HepG2 (cell line): ENCODE measurements around the gene ETF1. TPM values are rescaled to one million over a fixed set of nuclear protein-coding genes. Genes with fewer than 3 reads are reported as not detected.

Experiments used
- ATAC-seq: fragments of 200-7000 bp; cut with Tn5 transposase; 3 replicates; pipeline ENCODE4 v1.9.1; 2020; ENCODE audit warnings: mild to moderate bottlenecking, moderate library complexity
- BruUV-seq: library from RNA; stranded (reverse); fragments of 400-500 nt; replicated peaks from 2 replicates; lab custom pipeline; 2021; lab: Mats Ljungman, UMichigan
- CTCF ChIA-PET: fragments of 300-600 bp; formaldehyde crosslinking; extraction: SDS; loops from one replicate; lab custom pipeline; 2021; ENCODE audit warnings: low total read pairs, inconsistent platforms, low intra/inter-chr PET ratio; lab: Yijun Ruan, JAX
- POLR2A ChIA-PET: fragments of 350-600 bp; sonication (Branson Sonifier 250); formaldehyde crosslinking; loops from one replicate; lab custom pipeline; 2020; ENCODE audit warnings: antibody characterized with exemption, inconsistent platforms; lab: Yijun Ruan, JAX
- DNase-seq: peaks from one replicate; pipeline ENCODE4 v3.0.0-alpha.2; 2015; ENCODE audit warnings: low spot score
- FAIRE-seq: peaks from 3 replicates; lab custom pipeline; 2011; peaks lifted over from hg19 to GRCh38; lab: Jason Lieb, UNC
- H2AFZ ChIP-seq: one replicate; pipeline ENCODE4 v1.6.1; 2011; ENCODE audit warnings: low read length, inconsistent platforms
- H3K27ac ChIP-seq: fragments of 300-600 bp; 3 replicates; pipeline ENCODE4 v1.8.0; 2011; ENCODE audit warnings: mixed run types, mild to moderate bottlenecking, mixed read lengths, low read length, inconsistent platforms; ENCODE audit not compliant: insufficient read depth; ENCODE audit errors: extremely low read length
- H3K27me3 ChIP-seq, 2 experiments: fragments of 200-600 bp in 1 of 2; 2 replicates in 1 of 2; 3 replicates in 1 of 2; pipeline versions ENCODE4 v1.6.0 to v1.8.0; 2011; ENCODE audit warnings: low read length in 2 of 2, mild to moderate bottlenecking in 2 of 2, moderate library complexity in 2 of 2, inconsistent platforms in 1 of 2; ENCODE audit not compliant: insufficient read depth in 2 of 2, control insufficient read depth in 1 of 2
- H3K36me3 ChIP-seq, 2 experiments: fragments of 200-600 bp in 1 of 2; replicated peaks in 1 of 2; 2 replicates in 1 of 2; 3 replicates in 1 of 2; pipeline versions ENCODE4 v1.5.1 to v1.8.0; 2011; ENCODE audit warnings: low read length in 2 of 2, inconsistent platforms in 1 of 2; ENCODE audit not compliant: insufficient read depth in 2 of 2, control insufficient read depth in 1 of 2
- H3K4me1 ChIP-seq: 2 replicates; pipeline ENCODE4 v1.5.1; 2012; ENCODE audit warnings: low read length, inconsistent platforms; ENCODE audit not compliant: insufficient read depth
- H3K4me2 ChIP-seq: 2 replicates; pipeline ENCODE4 v1.6.0; 2011; ENCODE audit warnings: low read depth, low read length, inconsistent platforms
- H3K4me3 ChIP-seq, 3 experiments: fragments of 200-600 bp in 1 of 3; sonication (generic), shearing (Covaris generic) in 1 of 3; replicated peaks in 1 of 3; 2 replicates each; pipeline ENCODE4 v1.5.1; 2011 to 2016; ENCODE audit warnings: low read length in 3 of 3, inconsistent platforms in 2 of 3, low read depth in 2 of 3, mild to moderate bottlenecking in 2 of 3, control low read depth in 1 of 3, mixed read lengths in 1 of 3; ENCODE audit not compliant: insufficient read depth in 1 of 3
- H3K79me2 ChIP-seq: one replicate; pipeline ENCODE4 v1.6.1; 2011; ENCODE audit warnings: low read length, inconsistent platforms; ENCODE audit not compliant: insufficient read depth
- H3K9ac ChIP-seq: 2 replicates; pipeline ENCODE4 v1.6.0; 2011; ENCODE audit warnings: mild to moderate bottlenecking, low read depth, low read length, inconsistent platforms; ENCODE audit not compliant: insufficient read depth
- H3K9me3 ChIP-seq: 2 replicates; pipeline ENCODE4 v1.5.1; 2012; ENCODE audit warnings: mild to moderate bottlenecking, low read length
- H4K20me1 ChIP-seq: 2 replicates; pipeline ENCODE4 v1.6.0; 2011; ENCODE audit warnings: inconsistent platforms, mild to moderate bottlenecking, low read length, moderate library complexity; ENCODE audit not compliant: insufficient read depth
- CREB1 ChIP-seq, 2 experiments: fragments of 450-650 bp in 1 of 2; IDR thresholded peaks; 2 replicates each; pipeline ENCODE4 v1.6.1; 2016 to 2017; ENCODE audit warnings: control low read depth in 1 of 2, mild to moderate bottlenecking in 1 of 2, missing compliant biosample characterization in 1 of 2, missing genetic modification characterization in 1 of 2
- EHMT2 ChIP-seq: fragments of 200-600 bp; sonication (generic); IDR thresholded peaks from 2 replicates; pipeline ENCODE4 v1.7.0; 2017; ENCODE audit warnings: antibody characterized with exemption, low read depth, low read length, borderline replicate concordance
- EP300 ChIP-seq, 3 experiments: sonication (generic) in 1 of 3; formaldehyde crosslinking in 1 of 3; IDR thresholded peaks; 2 replicates each; pipeline versions ENCODE4 v1.5.1 to v1.6.1; 2011 to 2020; ENCODE audit warnings: low read depth in 2 of 3, low read length in 2 of 3, borderline replicate concordance in 1 of 3, improper control_type of control experiment in 1 of 3, mild to moderate bottlenecking in 1 of 3, missing genetic modification reagents in 1 of 3, moderate library complexity in 1 of 3
- FOXM1 ChIP-seq: sonication (generic); formaldehyde crosslinking; IDR thresholded peaks from 2 replicates; pipeline ENCODE4 v1.5.0; 2020; ENCODE audit warnings: missing genetic modification reagents
- HMGXB3 ChIP-seq: sonication (generic); formaldehyde crosslinking; IDR thresholded peaks from 2 replicates; pipeline ENCODE4 v1.4.0; 2020; ENCODE audit warnings: missing genetic modification reagents, borderline replicate concordance
- KMT2A ChIP-seq: sonication (generic); formaldehyde crosslinking; IDR thresholded peaks from 2 replicates; pipeline ENCODE4 v1.4.0; 2020; ENCODE audit warnings: missing genetic modification reagents
- NFYB ChIP-seq: sonication (generic); formaldehyde crosslinking; IDR thresholded peaks from 2 replicates; pipeline ENCODE4 v1.4.0; 2020; ENCODE audit warnings: missing genetic modification reagents
- RFXANK ChIP-seq: IDR thresholded peaks from 2 replicates; pipeline ENCODE4 v1.6.1; 2016
- RNF2 ChIP-seq: fragments of 450-650 bp; conservative IDR thresholded peaks from 2 replicates; pipeline ENCODE4 v1.6.1; 2016; ENCODE audit warnings: low read depth
- TEAD3 ChIP-seq: optimal IDR thresholded peaks from 2 replicates; pipeline ENCODE3; 2016; ENCODE audit warnings: borderline replicate concordance
- ZEB1 ChIP-seq: IDR thresholded peaks from 2 replicates; pipeline ENCODE4 v1.6.1; 2012; ENCODE audit warnings: mild to moderate bottlenecking, low read depth, inconsistent platforms; ENCODE audit not compliant: insufficient replicate concordance
- ZKSCAN1 ChIP-seq: fragments of 150-350 bp; IDR thresholded peaks from 2 replicates; pipeline ENCODE4 v1.6.1; 2014; ENCODE audit warnings: low read length
- ZNF670 ChIP-seq: sonication (generic); formaldehyde crosslinking; IDR thresholded peaks from 2 replicates; pipeline ENCODE4 v1.8.0; 2022; ENCODE audit warnings: mild to moderate bottlenecking, missing genetic modification reagents, borderline replicate concordance
- ZNF788 ChIP-seq: sonication (generic); formaldehyde crosslinking; IDR thresholded peaks from 2 replicates; pipeline ENCODE4 v1.5.0; 2020; ENCODE audit warnings: mild to moderate bottlenecking, missing genetic modification reagents, borderline replicate concordance
- WGBS: methylation state at CpG from one replicate; pipeline ENCODE4 v1.1.6; 2017; ENCODE audit warnings: low lambda C conversion rate; 5-methylcytosine and 5-hydroxymethylcytosine counted together
- in situ Hi-C: cut with HindIII; loops from 2 replicates; pipeline ENCODE4 v1.10.0; 2017; ENCODE audit warnings: low pct_unique_long_range_greater_than_20kb; ENCODE audit not compliant: extremely low pct_ligation_motif_present
- intact Hi-C: fragments of 100-400 bp; cut with micrococcal nuclease; formaldehyde crosslinking; loops from one replicate; pipeline ENCODE4 v1.10.0; 2022; ENCODE audit not compliant: unreplicated experiment
- polyA plus RNA-seq, 8 experiments: library from polyadenylated mRNA; depleted of rRNA in 3 of 8; stranded (reverse) in 7 of 8; unstranded in 1 of 8; fragments of >200 nt; fragmentation: Illumina TruSeq in 4 of 8; extraction: Trizol in 4 of 8; gene quantifications; 2 replicates each; pipeline versions ENCODE4 v1.2.1 to v1.2.3, GENCODE V29; 2011 to 2016; ENCODE audit warnings: low read depth in 4 of 8, missing spikeins in 1 of 8, mixed read lengths in 1 of 8; ENCODE audit not compliant: insufficient read depth in 1 of 8
- total RNA-seq, 5 experiments: library from RNA; depleted of rRNA; stranded (reverse); fragments of >200 nt; fragmentation: Illumina TruSeq; extraction: Trizol; gene quantifications; 2 replicates each; pipeline ENCODE4 v1.2.3, GENCODE V29; 2016; ENCODE audit warnings: low read depth in 1 of 5
- TF ChIP-seq, protein P1 (sequence below): sonication (generic); formaldehyde crosslinking; IDR thresholded peaks from 2 replicates; pipeline ENCODE4 v1.4.0; 2020; ENCODE audit warnings: mild to moderate bottlenecking, missing genetic modification reagents
- TF ChIP-seq, protein P2 (sequence below): sonication (generic); formaldehyde crosslinking; IDR thresholded peaks from 2 replicates; pipeline ENCODE4 v1.5.0; 2020; ENCODE audit warnings: missing genetic modification reagents

ETF1 gene
- total and polyA plus RNA-seq, 2 of the 13 experiments (the other 11 are each of a cell fraction or from before 2014, with no cell fraction given) = 52.1 to 184 TPM

GRCh38 chr5:138503487-138504270, 39.4 kb downstream of the ETF1 start:
- H2AFZ ChIP-seq = no peak overlapping the region
- ATAC-seq (peak; percentile 42), FAIRE-seq (peak; percentile 68), DNase-seq (peak; percentile 56)
- no peaks in the 10 kb centered on the region for H3K79me2 ChIP-seq
- POLR2A ChIA-PET = interaction anchor here (0.6 to 3.7 kb wide), 7 partner anchors 11 to 54 kb away, joined by 3 to 25 read pairs (median 4); partner anchors contain the start of genes EGR1 and ETF1
- CTCF ChIA-PET = interaction anchor here (2.1 to 2.8 kb wide), 2 partner anchors 40 to 53 kb away, joined by 27 to 29 read pairs; partner anchors contain the start of gene EGR1
- H3K4me1 ChIP-seq = peaks cover 60% of the 10 kb centered on the region
- no peak overlapping the region for H3K4me3 ChIP-seq
- intact Hi-C loops (loop anchor here (1.0 kb wide), 3 partner anchors 33 to 53 kb away; no protein-coding TSS in a partner anchor), in situ Hi-C loops (loop anchor here (5.0 to 10.0 kb wide), 2 partner anchors 36 to 59 kb away; partner anchors contain the start of gene EGR1)
- no peaks in the 10 kb centered on the region for H4K20me1 ChIP-seq
- no peak overlapping the region for H3K9ac ChIP-seq
- 46% methylated on average over 6 of the region's 6 CpGs for WGBS
- peaks cover 3 to 8% of the 10 kb centered on the region in 2 experiments; a peak in 3 of 5 replicates for H3K36me3 ChIP-seq
- no peaks in the 10 kb centered on the region for H3K9me3 ChIP-seq
- BruUV-seq = no TSS peak
- no peaks in the 10 kb centered on the region for H3K27me3 ChIP-seq
- H3K4me2 ChIP-seq = no peak overlapping the region
- H3K27ac ChIP-seq = no peak overlapping the region
- no peak for TF ChIP-seq NFYB (CRISPR knock-in tag)
- TF ChIP-seq ZNF788 = no peak
- no peak for TF ChIP-seq ZEB1
- no peak for TF ChIP-seq HMGXB3 (CRISPR knock-in tag)
- TF ChIP-seq EP300 (IDR thresholded peaks at IDR 0.05; ENCODE audit: low read depth in 2 of 2, low read length in 2 of 2) = no peak
- TF ChIP-seq EP300 (CRISPR knock-in tag; IDR thresholded peaks at IDR 0.05; ENCODE audit: borderline replicate concordance) = no peak
- no peak for TF ChIP-seq CREB1 (IDR thresholded peaks at IDR 0.05)
- no peak for TF ChIP-seq CREB1 (CRISPR knock-in tag; IDR thresholded peaks at IDR 0.05)
- no peak for TF ChIP-seq ZKSCAN1
- no peak for TF ChIP-seq ZNF670 (CRISPR knock-in tag)
- no peak for TF ChIP-seq KMT2A (CRISPR knock-in tag)
- TF ChIP-seq, protein P1, sequence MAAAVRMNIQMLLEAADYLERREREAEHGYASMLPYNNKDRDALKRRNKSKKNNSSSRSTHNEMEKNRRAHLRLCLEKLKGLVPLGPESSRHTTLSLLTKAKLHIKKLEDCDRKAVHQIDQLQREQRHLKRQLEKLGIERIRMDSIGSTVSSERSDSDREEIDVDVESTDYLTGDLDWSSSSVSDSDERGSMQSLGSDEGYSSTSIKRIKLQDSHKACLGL (CRISPR knock-in tag) = no peak
- peak; percentile 24 for TF ChIP-seq TEAD3 (CRISPR knock-in tag)
- no peak for TF ChIP-seq FOXM1 (CRISPR knock-in tag)
- TF ChIP-seq, protein P2, sequence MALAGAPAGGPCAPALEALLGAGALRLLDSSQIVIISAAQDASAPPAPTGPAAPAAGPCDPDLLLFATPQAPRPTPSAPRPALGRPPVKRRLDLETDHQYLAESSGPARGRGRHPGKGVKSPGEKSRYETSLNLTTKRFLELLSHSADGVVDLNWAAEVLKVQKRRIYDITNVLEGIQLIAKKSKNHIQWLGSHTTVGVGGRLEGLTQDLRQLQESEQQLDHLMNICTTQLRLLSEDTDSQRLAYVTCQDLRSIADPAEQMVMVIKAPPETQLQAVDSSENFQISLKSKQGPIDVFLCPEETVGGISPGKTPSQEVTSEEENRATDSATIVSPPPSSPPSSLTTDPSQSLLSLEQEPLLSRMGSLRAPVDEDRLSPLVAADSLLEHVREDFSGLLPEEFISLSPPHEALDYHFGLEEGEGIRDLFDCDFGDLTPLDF (CRISPR knock-in tag) = no peak
- no peak for TF ChIP-seq EHMT2
- no peak for TF ChIP-seq RNF2
- TF ChIP-seq RFXANK (CRISPR knock-in tag) = no peak
